Neural cell (in vitro differentiated cells): ENCODE measurements around the gene RERE.
A peak's percentile ranks its signal among the peaks of the same experiment; 100 is the strongest.

Experiments
- CTCF ChIP-seq: fragments of 450-650 bp; IDR thresholded peaks from 2 replicates; pipeline ENCODE4 v1.5.1; 2014; ENCODE audit warnings: antibody characterized with exemption, mild to moderate bottlenecking, moderate library complexity; ENCODE audit not compliant: poor library complexity, severe bottlenecking
- EP300 ChIP-seq: fragments of 450-650 bp; conservative IDR thresholded peaks from 2 replicates; pipeline ENCODE4 v1.6.1; 2014; ENCODE audit warnings: antibody characterized with exemption, mild to moderate bottlenecking, moderate library complexity; ENCODE audit not compliant: poor library complexity, severe bottlenecking
- RAD21 ChIP-seq: fragments of 450-650 bp; conservative IDR thresholded peaks from 2 replicates; pipeline ENCODE4 v1.6.1; 2014; ENCODE audit warnings: antibody characterized with exemption, mild to moderate bottlenecking, moderate library complexity

GRCh38 chr1:8578132-8578877, 239.1 kb downstream of the RERE start:
- peak; percentile 38 for TF ChIP-seq EP300
- TF ChIP-seq CTCF, result peak; percentile 51
- TF ChIP-seq RAD21, result no peak
